NB4 (cell line): Measurements from ENCODE around the gene SRSF4.

Experiments
- CTCF ChIP-seq: IDR thresholded peaks from one replicate; pipeline ENCODE4 v1.5.1; 2012; ENCODE audit warnings: low read depth, low read length
- POLR2A ChIP-seq: IDR thresholded peaks from 2 replicates; pipeline ENCODE4 v1.6.1; 2011; ENCODE audit warnings: mild to moderate bottlenecking; ENCODE audit not compliant: insufficient read length; ENCODE audit errors: extremely low read depth

DNA sequence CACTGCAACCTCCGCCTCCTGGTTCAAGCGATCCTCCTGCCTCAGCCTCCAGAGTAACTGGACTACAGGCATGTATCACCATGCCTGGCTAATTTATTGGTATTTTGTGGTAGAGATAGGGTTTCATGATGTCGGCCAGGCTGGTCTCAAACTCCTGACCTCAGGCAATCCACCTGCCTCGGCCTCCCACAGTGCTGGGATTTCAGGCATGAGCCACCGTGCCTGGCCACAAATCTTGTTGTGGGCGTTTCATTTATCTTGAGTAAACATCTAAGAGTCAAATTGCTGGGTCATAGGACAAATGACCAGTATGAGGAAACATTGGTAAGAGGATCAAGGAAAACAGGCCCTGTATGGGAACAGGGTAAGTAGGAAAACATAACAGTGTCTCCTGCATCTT is 75.9 kb downstream of the SRSF4 start:
- TF ChIP-seq POLR2A (no peak), CTCF (no peak)
